ENCODE measurements around the gene NOSTRIN.

The NOSTRIN gene

GRCh38 chr2:168797286-168797655 is 5.2 kb upstream of the NOSTRIN start:
- Histone ChIP-seq H3K27ac (ENCODE audit: low read depth, low read length) (no peak overlapping the region), H3F3A (ENCODE audit: insufficient read depth) (no peaks in the 10 kb centered on the region), H3K36me3 (ENCODE audit: low read length) (no peaks in the 10 kb centered on the region), H2AFZ (ENCODE audit: low read depth, low read length, severe bottlenecking) (no peak overlapping the region), H3K9me3 (ENCODE audit: insufficient read depth, low read length) (no peaks in the 10 kb centered on the region), H3K4me3 (ENCODE audit: insufficient read depth, low read length, poor library complexity, severe bottlenecking) (no peak overlapping the region), H3K79me2 (ENCODE audit: insufficient read depth, low read length) (no peaks in the 10 kb centered on the region), H3K27me3 (ENCODE audit: low read length) (no peaks in the 10 kb centered on the region), H4K20me1 (ENCODE audit: low read depth, low read length) (no peaks in the 10 kb centered on the region), H3K4me2 (ENCODE audit: low read depth, low read length, poor library complexity, severe bottlenecking) (no peak overlapping the region), H3K9ac (ENCODE audit: low read length) (no peak overlapping the region), H3K9me2 (replicated peaks; ENCODE audit: insufficient read depth, low read length) (no peaks in the 10 kb centered on the region)
- TF ChIP-seq CTCF (IDR thresholded peaks at IDR 0.05; ENCODE audit: insufficient read depth, low read length, poor library complexity, severe bottlenecking) (no peak), EZH2phosphoT487 (conservative IDR thresholded peaks at IDR 0.05; ENCODE audit: low read length) (no peak)

GRCh38 chr2:168798076-168798887 is 4.2 kb upstream of the NOSTRIN start:
- no peak overlapping the region for H3K4me2 ChIP-seq (ENCODE audit: low read depth, low read length, poor library complexity, severe bottlenecking)
- no peaks in the 10 kb centered on the region for H4K20me1 ChIP-seq (ENCODE audit: low read depth, low read length)
- no peak for TF ChIP-seq CTCF (IDR thresholded peaks at IDR 0.05; ENCODE audit: insufficient read depth, low read length, poor library complexity, severe bottlenecking)
- no peak for TF ChIP-seq EZH2phosphoT487 (conservative IDR thresholded peaks at IDR 0.05; ENCODE audit: low read length)

GRCh38 chr2:168798888-168799410 is 3.5 kb upstream of the NOSTRIN start:
- no peaks in the 10 kb centered on the region for H3K36me3 ChIP-seq (ENCODE audit: low read length)
- no peaks in the 10 kb centered on the region for H4K20me1 ChIP-seq (ENCODE audit: low read depth, low read length)
- no peaks in the 10 kb centered on the region for H3K27me3 ChIP-seq (ENCODE audit: low read length)
- no peak overlapping the region for H3K9ac ChIP-seq (ENCODE audit: low read length)
- no peaks in the 10 kb centered on the region for H3K79me2 ChIP-seq (ENCODE audit: insufficient read depth, low read length)
- no peak overlapping the region for H2AFZ ChIP-seq (ENCODE audit: low read depth, low read length, severe bottlenecking)
- H3K4me2 ChIP-seq (ENCODE audit: low read depth, low read length, poor library complexity, severe bottlenecking): no peak overlapping the region
- no peak overlapping the region for H3K4me3 ChIP-seq (ENCODE audit: insufficient read depth, low read length, poor library complexity, severe bottlenecking)
- no peaks in the 10 kb centered on the region for H3K9me3 ChIP-seq (ENCODE audit: insufficient read depth, low read length)
- no peak overlapping the region for H3K27ac ChIP-seq (ENCODE audit: low read depth, low read length)
- H3K9me2 ChIP-seq (replicated peaks; ENCODE audit: insufficient read depth, low read length): no peaks in the 10 kb centered on the region
- no peak for TF ChIP-seq EZH2phosphoT487 (conservative IDR thresholded peaks at IDR 0.05; ENCODE audit: low read length)
- no peak for TF ChIP-seq CTCF (IDR thresholded peaks at IDR 0.05; ENCODE audit: insufficient read depth, low read length, poor library complexity, severe bottlenecking)
- H3F3A ChIP-seq (ENCODE audit: insufficient read depth): no peaks in the 10 kb centered on the region

More at GRCh38 chr2:168798076-168798887, 4.2 kb upstream of the NOSTRIN start:
- no peak overlapping the region for H2AFZ ChIP-seq (ENCODE audit: low read depth, low read length, severe bottlenecking)
- H3K36me3 ChIP-seq (ENCODE audit: low read length): no peaks in the 10 kb centered on the region
- H3K27ac ChIP-seq (ENCODE audit: low read depth, low read length): no peak overlapping the region
- no peaks in the 10 kb centered on the region for H3K9me3 ChIP-seq (ENCODE audit: insufficient read depth, low read length)
- H3K27me3 ChIP-seq (ENCODE audit: low read length): no peaks in the 10 kb centered on the region
- no peaks in the 10 kb centered on the region for H3F3A ChIP-seq (ENCODE audit: insufficient read depth)
- no peaks in the 10 kb centered on the region for H3K9me2 ChIP-seq (replicated peaks; ENCODE audit: insufficient read depth, low read length)
- H3K79me2 ChIP-seq (ENCODE audit: insufficient read depth, low read length): no peaks in the 10 kb centered on the region
- H3K9ac ChIP-seq (ENCODE audit: low read length): no peak overlapping the region
- no peak overlapping the region for H3K4me3 ChIP-seq (ENCODE audit: insufficient read depth, low read length, poor library complexity, severe bottlenecking)

Measured in SU-DHL-6 (cell line).